22Rv1 (cell line): Measurements from ENCODE around the gene LGALS9.

Source experiments
- CTCF ChIP-seq: fragments of 450-650 bp; IDR thresholded peaks from 2 replicates; pipeline ENCODE4 v1.5.1; 2017; ENCODE audit warnings: mild to moderate bottlenecking
- ZFX ChIP-seq: fragments of 450-650 bp; IDR thresholded peaks from 2 replicates; pipeline ENCODE4 v1.6.1; 2017; ENCODE audit warnings: antibody characterized with exemption, borderline replicate concordance

- TF ChIP-seq CTCF, result no peak
- no peak for TF ChIP-seq ZFX
Measured at GRCh38 chr17:27590864-27591263, 40.1 kb upstream of the LGALS9 start.
